Aorta (tissue), 5 donors: Measurements from ENCODE around the gene SPO11. TPM values are rescaled to one million over a fixed set of nuclear protein-coding genes. Genes with fewer than 3 reads are reported as not detected.

Experiments
- ATAC-seq: fragments of 200-7000 bp; cut with Tn5 transposase; one replicate; pipeline ENCODE4 v1.9.1; 2022; ENCODE audit warnings: moderate library complexity; ENCODE audit not compliant: low FRiP score
- DNase-seq, 2 donors: peaks; one replicate each; pipeline ENCODE4 v3.0.0-alpha.2; 2020
- H3K27ac ChIP-seq, 2 donors: one replicate each; pipeline ENCODE4 v1.5.1; 2013; ENCODE audit warnings: low read length in 2 of 2, mild to moderate bottlenecking in 2 of 2, moderate library complexity in 2 of 2, control low read depth in 1 of 2, inconsistent platforms in 1 of 2, low read depth in 1 of 2
- H3K27me3 ChIP-seq, 2 donors: one replicate each; pipeline ENCODE4 v1.6.1; 2013; ENCODE audit warnings: control low read depth in 1 of 2, low read length in 1 of 2, mild to moderate bottlenecking in 1 of 2, moderate library complexity in 1 of 2; ENCODE audit not compliant: insufficient read depth in 2 of 2, control insufficient read depth in 1 of 2
- H3K36me3 ChIP-seq, 2 donors: one replicate each; pipeline ENCODE4 v1.6.1; 2013; ENCODE audit warnings: control low read depth in 1 of 2, low read length in 1 of 2, mild to moderate bottlenecking in 1 of 2; ENCODE audit not compliant: insufficient read depth in 2 of 2, control insufficient read depth in 1 of 2
- H3K4me1 ChIP-seq, 2 donors: one replicate each; pipeline ENCODE4 v1.6.1; 2013; ENCODE audit warnings: low read length in 2 of 2, control low read depth in 1 of 2, mild to moderate bottlenecking in 1 of 2, moderate library complexity in 1 of 2; ENCODE audit not compliant: insufficient read depth in 2 of 2, control insufficient read depth in 1 of 2
- H3K4me3 ChIP-seq, 2 donors: one replicate each; pipeline ENCODE4 v1.5.1; 2013; ENCODE audit warnings: low read length in 2 of 2, control low read depth in 1 of 2, mild to moderate bottlenecking in 1 of 2
- H3K9me3 ChIP-seq: one replicate; pipeline ENCODE4 v1.6.1; 2013; ENCODE audit warnings: mild to moderate bottlenecking, low read length; ENCODE audit not compliant: control insufficient read depth
- WGBS, 2 donors: extraction: QIAGEN DNeasy Blood & Tissue Kit; methylation state at CpG; one replicate each; pipeline ENCODE4 v1.1.7; 2013; 5-methylcytosine and 5-hydroxymethylcytosine counted together
- intact Hi-C, 2 donors: fragments of 100-400 bp; cut with DNase I; formaldehyde crosslinking; loops; one replicate each; pipeline versions ENCODE4 v1.14.2 to v1.15.0; 2022
- polyA plus RNA-seq, 2 donors: library from polyadenylated mRNA; stranded (reverse); fragments of 200-250 nt; gene quantifications; one replicate each; pipeline ENCODE4 v1.2.3, GENCODE V29; 2013
- total RNA-seq, 2 donors: library from RNA; stranded (reverse); fragmentation: NEBNext Ultra II Directional; extraction: Animal tissue kit (Norgen Biotek cat#: 25700); gene quantifications; one replicate each; pipeline ENCODE4 v1.2.1, GENCODE V29; 2021
- donor health status: healthy with polysubstance abuse.
- donor health status: Bipolar disorder and iron deficiency.
- donor health status: DM: no; HTN: no; CAD: no.
- donor health status: DM: no; HTN: no; CAD: no.
- donor health status: DM: yes; HTN: yes; CAD: no.

SPO11 gene
- total and polyA plus RNA-seq, 4 donors = not detected

DNA sequence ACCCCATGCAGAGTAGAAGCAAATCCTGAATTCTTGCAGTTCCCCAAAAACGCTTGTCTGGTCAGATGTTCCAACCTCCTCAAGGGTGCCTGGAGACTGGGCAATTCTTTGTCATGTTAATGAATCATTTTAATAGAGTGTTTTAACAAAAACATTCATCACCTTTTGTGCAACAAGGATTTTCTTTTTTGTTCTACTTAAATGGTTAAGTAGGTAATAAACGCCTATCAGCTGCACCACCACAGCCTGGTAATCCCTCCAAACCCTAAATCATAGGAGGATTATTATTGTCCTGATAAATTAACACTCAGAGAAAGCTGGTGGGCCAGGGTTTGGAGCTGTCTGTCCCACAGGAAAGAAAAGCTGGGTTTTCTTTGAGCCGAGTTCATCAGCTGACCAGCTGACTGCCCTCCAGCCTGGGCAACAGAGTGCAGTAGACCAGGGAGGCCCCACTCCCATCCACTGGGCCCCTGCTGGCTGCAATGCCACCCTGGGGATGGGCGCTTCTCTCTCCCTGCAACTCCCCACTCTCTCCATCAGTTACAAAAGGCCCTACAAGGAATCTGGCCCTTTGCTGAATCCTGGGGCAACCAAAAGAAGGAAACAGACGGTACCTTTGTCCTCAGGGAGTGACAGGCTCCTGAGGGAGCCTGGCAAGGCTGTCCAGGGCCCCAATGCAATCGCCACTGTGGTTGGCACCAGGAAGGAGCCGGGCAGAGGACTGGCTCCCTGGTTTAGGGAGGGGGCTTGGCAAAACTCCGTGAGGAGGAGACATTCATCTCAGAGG lies 40.0 kb upstream of the SPO11 start:
- no peaks in the 10 kb centered on the region for H3K4me1 ChIP-seq
- H3K4me3 ChIP-seq = no peak overlapping the region
- no peaks in the 10 kb centered on the region for H3K36me3 ChIP-seq
- intact Hi-C loops = no loop called here
- WGBS, 2 donors = 40% methylated on average over 8 of the region's 8 CpGs
- H3K27me3 ChIP-seq = no peaks in the 10 kb centered on the region
- ATAC-seq (peak; percentile 30), DNase-seq (no peak)
- H3K27ac ChIP-seq = no peak overlapping the region
- no peaks in the 10 kb centered on the region for H3K9me3 ChIP-seq

DNA sequence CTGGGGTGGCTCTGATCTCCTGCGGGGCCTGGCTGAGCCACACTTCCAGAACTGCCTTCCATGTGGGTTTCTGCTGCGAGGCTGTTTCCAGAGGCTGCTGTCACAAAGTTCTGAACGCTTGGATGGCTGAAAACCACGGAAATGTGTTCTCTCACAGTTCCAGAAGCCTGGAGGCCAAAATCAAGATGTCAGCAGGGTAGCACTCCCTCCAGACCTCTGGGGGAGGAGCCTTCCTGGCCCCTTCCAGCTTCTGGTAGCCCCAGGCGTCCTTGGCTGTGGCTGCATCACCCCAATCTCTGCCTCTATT lies 39.5 kb upstream of the SPO11 start:
- H3K4me1 ChIP-seq = no peaks in the 10 kb centered on the region
- ATAC-seq = no peak
- intact Hi-C loops = no loop called here
- H3K9me3 ChIP-seq = no peaks in the 10 kb centered on the region
- H3K36me3 ChIP-seq = no peaks in the 10 kb centered on the region
- H3K27me3 ChIP-seq = no peaks in the 10 kb centered on the region
- DNase-seq = no peak
- no peak overlapping the region for H3K27ac ChIP-seq
- 43 to 57% methylated on average over 5 of the region's 5 CpGs for WGBS, 2 donors
- no peak overlapping the region for H3K4me3 ChIP-seq

GRCh38 chr20:57291003-57291402 lies 38.6 kb upstream of the SPO11 start:
- no peaks in the 10 kb centered on the region for H3K36me3 ChIP-seq
- no peaks in the 10 kb centered on the region for H3K27me3 ChIP-seq
- no peak overlapping the region for H3K4me3 ChIP-seq
- no peak for ATAC-seq
- intact Hi-C loops = no loop called here
- no peaks in the 10 kb centered on the region for H3K9me3 ChIP-seq
- H3K27ac ChIP-seq = no peak overlapping the region
- WGBS, 2 donors = 54 to 66% methylated on average over 10 of the region's 10 CpGs
- no peak for DNase-seq
- H3K4me1 ChIP-seq = no peaks in the 10 kb centered on the region

- no peak overlapping the region for H3K27ac ChIP-seq
- H3K36me3 ChIP-seq = no peaks in the 10 kb centered on the region
- WGBS, 2 donors = 85 to 87% methylated on average over 6 of the region's 6 CpGs
- H3K4me3 ChIP-seq = no peak overlapping the region
- intact Hi-C loops = no loop called here
- no peak for ATAC-seq
- no peaks in the 10 kb centered on the region for H3K9me3 ChIP-seq
- no peak for DNase-seq
- H3K4me1 ChIP-seq = no peaks in the 10 kb centered on the region
- no peaks in the 10 kb centered on the region for H3K27me3 ChIP-seq
Measured at GRCh38 chr20:57291694-57292093, 37.9 kb upstream of the SPO11 start.

- DNase-seq (no peak), ATAC-seq (no peak)
- 66 to 78% methylated on average over 2 of the region's 2 CpGs for WGBS, 2 donors
- no peak overlapping the region for H3K4me3 ChIP-seq
- no peak overlapping the region for H3K27ac ChIP-seq
- H3K27me3 ChIP-seq = no peaks in the 10 kb centered on the region
- no peaks in the 10 kb centered on the region for H3K4me1 ChIP-seq
- H3K36me3 ChIP-seq = no peaks in the 10 kb centered on the region
- H3K9me3 ChIP-seq = no peaks in the 10 kb centered on the region
- intact Hi-C loops = no loop called here
Measured at GRCh38 chr20:57292611-57293010, 37.0 kb upstream of the SPO11 start.

- H3K36me3 ChIP-seq = no peaks in the 10 kb centered on the region
- DNase-seq (no peak), ATAC-seq (no peak)
- 35 to 49% methylated on average over 7 of the region's 7 CpGs for WGBS, 2 donors
- H3K4me3 ChIP-seq = no peak overlapping the region
- H3K27me3 ChIP-seq = no peaks in the 10 kb centered on the region
- intact Hi-C loops = no loop called here
- H3K9me3 ChIP-seq = no peaks in the 10 kb centered on the region
- no peak overlapping the region for H3K27ac ChIP-seq
- no peaks in the 10 kb centered on the region for H3K4me1 ChIP-seq
Measured at GRCh38 chr20:57293995-57294394, 35.6 kb upstream of the SPO11 start.

DNA sequence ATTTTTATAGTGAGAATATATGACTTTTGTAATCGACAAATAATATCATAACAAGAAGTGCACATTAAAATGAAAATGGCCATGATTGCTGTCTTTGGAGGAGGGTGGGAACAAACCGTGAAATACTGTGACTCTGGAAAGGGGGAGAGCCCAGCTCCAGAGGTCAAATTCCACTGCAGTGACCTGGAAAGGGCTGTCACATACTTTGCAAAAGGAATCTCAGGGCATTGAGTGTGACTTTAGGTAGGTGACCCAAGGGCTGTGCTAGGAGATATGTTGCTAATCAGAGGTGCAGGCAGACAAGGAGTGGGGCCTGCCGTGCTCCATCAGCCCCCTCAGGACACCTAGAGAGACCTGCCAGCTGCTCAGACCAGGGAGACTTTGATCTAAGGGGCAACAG lies 35.1 kb upstream of the SPO11 start:
- Histone ChIP-seq H3K27ac (no peak overlapping the region), H3K27me3 (no peaks in the 10 kb centered on the region), H3K36me3 (no peaks in the 10 kb centered on the region), H3K4me3 (no peak overlapping the region), H3K9me3 (no peaks in the 10 kb centered on the region), H3K4me1 (no peaks in the 10 kb centered on the region)
- intact Hi-C loops = no loop called here
- DNase-seq = no peak
- no peak for ATAC-seq
- 24% methylated on average over 3 of the region's 3 CpGs for WGBS, 2 donors

- H3K27me3 ChIP-seq = no peaks in the 10 kb centered on the region
- H3K27ac ChIP-seq = no peak overlapping the region
- H3K4me3 ChIP-seq = no peak overlapping the region
- H3K9me3 ChIP-seq = no peaks in the 10 kb centered on the region
- intact Hi-C loops = no loop called here
- H3K36me3 ChIP-seq = no peaks in the 10 kb centered on the region
- H3K4me1 ChIP-seq = no peaks in the 10 kb centered on the region
- 80 to 85% methylated on average over 4 of the region's 4 CpGs for WGBS, 2 donors
- ATAC-seq (no peak), DNase-seq (no peak)
Measured at GRCh38 chr20:57298457-57298856, 31.1 kb upstream of the SPO11 start.

DNA sequence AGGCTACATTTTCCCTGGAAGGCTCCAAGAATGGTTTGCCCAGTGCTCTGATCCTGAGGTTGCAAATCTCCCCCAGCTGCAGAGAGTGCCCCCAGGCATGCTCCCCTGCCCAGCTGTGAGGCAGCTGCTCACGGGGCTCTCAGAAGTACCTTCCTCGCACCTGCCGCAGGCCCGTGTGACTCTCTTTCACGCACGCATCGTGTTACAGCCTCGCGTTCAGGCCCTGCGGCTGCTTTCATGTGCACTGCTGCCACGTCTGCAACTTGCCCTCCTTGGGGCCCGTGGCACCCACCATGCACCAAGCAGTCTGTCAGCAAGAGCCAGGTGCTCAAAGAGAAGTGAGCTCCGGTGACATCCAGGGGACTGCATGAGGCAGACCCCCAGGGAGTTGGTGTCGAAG lies 28.6 kb upstream of the SPO11 start:
- no peaks in the 10 kb centered on the region for H3K36me3 ChIP-seq
- WGBS, 2 donors = 55 to 60% methylated on average over 14 of the region's 14 CpGs
- DNase-seq (no peak), ATAC-seq (no peak)
- intact Hi-C loops = no loop called here
- H3K27me3 ChIP-seq = no peaks in the 10 kb centered on the region
- no peaks in the 10 kb centered on the region for H3K9me3 ChIP-seq
- H3K27ac ChIP-seq = no peak overlapping the region
- H3K4me3 ChIP-seq = no peak overlapping the region
- no peaks in the 10 kb centered on the region for H3K4me1 ChIP-seq
